ENCODE data around the gene GNA14. TPM values are rescaled to one million over a fixed set of nuclear protein-coding genes. Genes with fewer than 3 reads are reported as not detected.
"Not testable (repeated sequence)": the region's sequence is repeated elsewhere in the genome, so short reads cannot be mapped to it uniquely, and the experiment has no call there.

The GNA14 gene
- total RNA-seq, 5 donors from 2014 or later (not counting 1 experiment from before 2014, with no cell fraction given): not detected

DNA sequence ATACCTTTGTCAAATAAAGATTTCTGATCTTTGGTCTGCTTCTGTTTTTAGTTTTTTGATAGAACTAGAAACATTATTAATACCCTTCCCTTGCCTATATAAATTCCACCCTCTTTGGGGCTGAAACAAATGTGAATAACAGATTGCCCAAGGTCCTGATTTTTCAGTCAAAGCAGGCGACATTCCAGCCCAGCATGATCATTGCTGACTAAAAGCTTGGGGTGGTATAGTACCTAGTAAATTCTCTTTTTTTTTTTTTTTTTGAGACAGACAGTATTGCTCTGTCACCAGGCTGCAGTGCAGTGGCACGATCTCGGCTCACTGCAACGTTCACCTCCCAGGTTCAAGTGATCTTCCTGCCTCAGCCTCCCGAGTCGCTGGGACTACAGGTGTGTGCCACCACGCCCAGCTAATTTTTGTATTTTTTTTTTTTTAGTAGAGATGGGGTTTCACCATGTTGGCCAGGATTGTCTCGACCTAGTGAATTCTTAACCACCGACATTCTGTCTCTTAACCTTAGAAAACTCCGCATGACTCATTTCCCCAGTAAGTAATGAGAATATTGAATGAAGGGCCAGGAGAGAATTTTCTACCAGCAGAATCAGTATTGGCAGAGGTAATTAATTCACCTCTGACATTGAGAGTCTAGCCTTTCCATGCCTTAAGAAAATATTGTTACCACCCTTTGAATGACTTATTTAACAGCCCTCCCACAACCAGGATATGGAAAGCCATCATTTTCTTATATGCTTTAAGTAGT lies 226.4 kb downstream of the GNA14 start:
- H3K9me3 Mint-ChIP-seq: peaks cover 2 to 8% (median 4%) of the 10 kb centered on the region in 3 donors
- H3K4me1 ChIP-seq (ENCODE audit: control insufficient read depth in 1 of 2, extremely low read depth in 1 of 2, insufficient read depth in 2 of 2, low read length in 2 of 2): no peaks in the 10 kb centered on the region
- no peaks in the 10 kb centered on the region for H3K4me1 Mint-ChIP-seq
- H3K36me3 Mint-ChIP-seq: peaks cover 5% of the 10 kb centered on the region
- no peaks in the 10 kb centered on the region for H3K27me3 ChIP-seq (replicated peaks in 1 of 2; ENCODE audit: control insufficient read depth in 2 of 2, extremely low read depth in 1 of 2, insufficient read depth in 2 of 2, low read length in 1 of 2)
- WGBS (ENCODE audit: insufficient coverage): 100% methylated on average over 4 of the region's 10 CpGs
- ChIA-PET CTCF (no interaction called here), POLR2A (no interaction called here)
- H3K9me3 ChIP-seq: no peaks in the 10 kb centered on the region
- no peaks in the 10 kb centered on the region for H3K36me3 ChIP-seq (ENCODE audit: control insufficient read depth in 2 of 2, extremely low read depth in 1 of 2, insufficient read depth in 1 of 2, low read length in 1 of 2)
- H3K27me3 Mint-ChIP-seq: no peaks in the 10 kb centered on the region
- no peak overlapping the region for H3K27ac Mint-ChIP-seq
- no peak overlapping the region for H3K4me3 Mint-ChIP-seq
- ATAC-seq (replicated peaks in 1 of 4) (no peak), DNase-seq (no peak)
- H3K27ac ChIP-seq (ENCODE audit: low read length): no peak overlapping the region
- H3K4me3 ChIP-seq (ENCODE audit: control insufficient read depth in 1 of 2, extremely low read depth in 1 of 2, low read length in 1 of 2): no peak overlapping the region

DNA sequence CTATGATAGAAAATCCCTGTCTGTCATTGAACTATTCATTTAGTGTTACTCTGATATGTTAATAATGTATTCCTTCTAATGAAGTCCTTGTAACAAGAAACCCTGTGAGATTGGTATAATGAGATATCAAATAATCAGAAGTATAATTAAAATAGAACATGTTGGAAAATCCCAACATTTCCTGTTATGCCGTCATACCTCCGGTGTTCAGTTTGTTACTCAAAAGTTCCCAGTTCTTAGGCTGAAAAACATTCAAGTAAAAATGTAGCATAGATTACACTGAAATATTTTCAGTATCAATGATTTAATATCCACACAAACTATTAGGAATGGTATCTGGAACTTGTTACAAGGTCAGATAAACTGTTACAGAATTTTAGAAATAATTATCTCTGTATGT lies 227.5 kb downstream of the GNA14 start:
- CTCF ChIA-PET: no interaction called here
- Mint-ChIP-seq H3K27me3 (no peaks in the 10 kb centered on the region), H3K27ac (no peak overlapping the region), H3K4me3 (no peak overlapping the region), H3K4me1 (no peaks in the 10 kb centered on the region), H3K9me3 (peaks cover 2 to 8% (median 4%) of the 10 kb centered on the region in 3 donors), H3K36me3 (peaks cover 8% of the 10 kb centered on the region)
- no peak overlapping the region for H3K4me3 ChIP-seq (ENCODE audit: control insufficient read depth in 1 of 2, extremely low read depth in 1 of 2, low read length in 1 of 2)
- DNase-seq (no peak), ATAC-seq (replicated peaks in 1 of 4) (no peak)
- no peaks in the 10 kb centered on the region for H3K9me3 ChIP-seq
- H3K27ac ChIP-seq (ENCODE audit: low read length): no peak overlapping the region
- no CpG with 5 or more reads among the region's 2 CpGs for WGBS (ENCODE audit: insufficient coverage)
- H3K4me1 ChIP-seq (ENCODE audit: control insufficient read depth in 1 of 2, extremely low read depth in 1 of 2, insufficient read depth in 2 of 2, low read length in 2 of 2): no peaks in the 10 kb centered on the region
- POLR2A ChIA-PET: no interaction called here
- no peaks in the 10 kb centered on the region for H3K27me3 ChIP-seq (replicated peaks in 1 of 2; ENCODE audit: control insufficient read depth in 2 of 2, extremely low read depth in 1 of 2, insufficient read depth in 2 of 2, low read length in 1 of 2)
- H3K36me3 ChIP-seq (ENCODE audit: control insufficient read depth in 2 of 2, extremely low read depth in 1 of 2, insufficient read depth in 1 of 2, low read length in 1 of 2): no peaks in the 10 kb centered on the region

DNA sequence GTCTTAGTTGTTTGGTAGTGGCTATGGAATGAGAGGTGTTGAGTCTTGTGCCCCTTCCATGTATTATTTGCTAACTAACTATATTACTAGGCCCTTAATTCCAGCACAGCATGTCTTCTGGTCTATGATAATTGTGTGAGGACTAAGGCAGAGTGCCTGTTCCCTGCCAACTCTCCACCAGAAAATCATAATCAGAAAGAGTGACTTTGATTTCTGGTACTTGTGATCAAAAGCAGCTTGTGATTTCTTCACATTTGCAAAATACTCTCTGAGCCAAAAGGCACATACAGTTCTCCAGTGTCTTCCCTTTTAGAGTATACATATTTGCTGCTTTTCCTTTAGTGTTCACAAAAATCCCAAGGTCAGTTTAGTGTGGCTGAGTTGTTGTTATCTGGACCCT lies 229.9 kb downstream of the GNA14 start:
- ChIA-PET POLR2A (no interaction called here), CTCF (no interaction called here)
- no peaks in the 10 kb centered on the region for H3K4me1 Mint-ChIP-seq
- ATAC-seq (replicated peaks in 1 of 4) (no peak), DNase-seq (no peak)
- peaks cover 13% of the 10 kb centered on the region for H3K36me3 Mint-ChIP-seq
- Histone ChIP-seq H3K36me3 (ENCODE audit: control insufficient read depth in 2 of 2, extremely low read depth in 1 of 2, insufficient read depth in 1 of 2, low read length in 1 of 2) (no peaks in the 10 kb centered on the region), H3K4me1 (ENCODE audit: control insufficient read depth in 1 of 2, extremely low read depth in 1 of 2, insufficient read depth in 2 of 2, low read length in 2 of 2) (no peaks in the 10 kb centered on the region), H3K9me3 (no peaks in the 10 kb centered on the region), H3K4me3 (ENCODE audit: control insufficient read depth in 1 of 2, extremely low read depth in 1 of 2, low read length in 1 of 2) (no peak overlapping the region), H3K27ac (ENCODE audit: low read length) (no peak overlapping the region), H3K27me3 (replicated peaks in 1 of 2; ENCODE audit: control insufficient read depth in 2 of 2, extremely low read depth in 1 of 2, insufficient read depth in 2 of 2, low read length in 1 of 2) (no peaks in the 10 kb centered on the region)
- H3K4me3 Mint-ChIP-seq: no peak overlapping the region
- H3K9me3 Mint-ChIP-seq: no peaks in the 10 kb centered on the region
- no peaks in the 10 kb centered on the region for H3K27me3 Mint-ChIP-seq
- no peak overlapping the region for H3K27ac Mint-ChIP-seq

DNA sequence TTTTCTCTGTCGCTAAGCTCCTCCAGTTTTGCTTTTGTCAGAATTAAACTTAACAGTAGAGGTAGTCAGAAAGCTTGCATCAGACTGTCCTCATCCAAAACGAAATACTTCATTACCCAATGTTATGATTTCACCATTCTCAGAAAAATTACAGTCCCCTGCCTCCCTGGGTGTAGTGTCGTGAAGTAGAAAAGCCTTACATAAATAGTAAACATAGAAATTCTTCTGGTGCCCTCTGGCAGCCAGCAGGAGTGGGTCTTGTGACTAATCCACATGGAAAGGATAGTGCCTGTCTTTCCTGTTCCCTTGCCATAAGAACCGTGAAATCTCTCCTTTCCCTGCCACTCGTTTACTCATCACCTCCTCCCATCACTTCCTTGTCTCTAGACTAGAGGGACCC lies 230.6 kb downstream of the GNA14 start:
- Histone ChIP-seq H3K9me3 (no peaks in the 10 kb centered on the region), H3K4me3 (ENCODE audit: control insufficient read depth in 1 of 2, extremely low read depth in 1 of 2, low read length in 1 of 2) (no peak overlapping the region), H3K27ac (ENCODE audit: low read length) (no peak overlapping the region), H3K36me3 (ENCODE audit: control insufficient read depth in 2 of 2, extremely low read depth in 1 of 2, insufficient read depth in 1 of 2, low read length in 1 of 2) (no peaks in the 10 kb centered on the region), H3K27me3 (replicated peaks in 1 of 2; ENCODE audit: control insufficient read depth in 2 of 2, extremely low read depth in 1 of 2, insufficient read depth in 2 of 2, low read length in 1 of 2) (no peaks in the 10 kb centered on the region), H3K4me1 (ENCODE audit: control insufficient read depth in 1 of 2, extremely low read depth in 1 of 2, insufficient read depth in 2 of 2, low read length in 2 of 2) (no peaks in the 10 kb centered on the region)
- H3K36me3 Mint-ChIP-seq: peaks cover 13% of the 10 kb centered on the region
- H3K4me1 Mint-ChIP-seq: no peaks in the 10 kb centered on the region
- CTCF ChIA-PET: no interaction called here
- H3K4me3 Mint-ChIP-seq: no peak overlapping the region
- H3K27me3 Mint-ChIP-seq: no peaks in the 10 kb centered on the region
- POLR2A ChIA-PET: interaction anchor here in 1 of 2 donors (0.7 kb wide), 1 partner anchor 1089 kb away, joined by 8 read pairs; no protein-coding TSS in a partner anchor
- no peak for ATAC-seq (replicated peaks in 1 of 4)
- no peak overlapping the region for H3K27ac Mint-ChIP-seq
- no peak for DNase-seq
- H3K9me3 Mint-ChIP-seq: no peaks in the 10 kb centered on the region
- WGBS (ENCODE audit: insufficient coverage): no CpG with 5 or more reads among the region's 5 CpGs

DNA sequence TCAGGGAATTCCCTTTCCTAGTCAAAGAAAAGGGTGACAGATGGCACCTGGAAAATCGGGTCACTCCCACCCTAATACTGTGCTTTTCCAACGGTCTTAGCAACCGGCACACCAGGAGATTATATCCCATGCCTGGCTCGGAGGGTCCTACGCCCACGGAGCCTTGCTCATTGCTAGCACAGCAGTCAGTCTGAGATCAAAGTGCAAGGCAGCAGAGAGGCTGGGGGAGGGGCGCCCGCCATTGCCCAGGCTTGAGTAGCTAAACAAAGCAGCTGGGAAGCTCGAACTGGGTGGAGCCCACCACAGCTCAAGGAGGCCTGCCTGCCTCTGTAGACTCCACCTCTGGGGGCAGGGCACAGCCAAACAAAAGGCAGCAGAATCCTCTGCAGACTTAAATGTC lies 239.6 kb downstream of the GNA14 start:
- H3K27me3 Mint-ChIP-seq; H3K9me3 ChIP-seq; POLR2A ChIA-PET; H3K4me1 Mint-ChIP-seq; H3K4me3 Mint-ChIP-seq; DNase-seq; H3K4me1 ChIP-seq (ENCODE audit: control insufficient read depth in 1 of 2, extremely low read depth in 1 of 2, insufficient read depth in 2 of 2, low read length in 2 of 2); H3K27ac ChIP-seq (ENCODE audit: low read length); CTCF ChIA-PET; H3K9me3 Mint-ChIP-seq; H3K27ac Mint-ChIP-seq; ATAC-seq (replicated peaks in 1 of 4); H3K27me3 ChIP-seq (replicated peaks in 1 of 2; ENCODE audit: control insufficient read depth in 2 of 2, extremely low read depth in 1 of 2, insufficient read depth in 2 of 2, low read length in 1 of 2); H3K4me3 ChIP-seq (ENCODE audit: control insufficient read depth in 1 of 2, extremely low read depth in 1 of 2, low read length in 1 of 2): not testable (repeated sequence)
- H3K36me3 ChIP-seq (ENCODE audit: control insufficient read depth in 2 of 2, extremely low read depth in 1 of 2, insufficient read depth in 1 of 2, low read length in 1 of 2): peaks cover 11 to 19% of the 10 kb centered on the region in 2 donors
- WGBS (ENCODE audit: insufficient coverage): 87% methylated on average over 5 of the region's 9 CpGs
- peaks cover 53% of the 10 kb centered on the region for H3K36me3 Mint-ChIP-seq

DNA sequence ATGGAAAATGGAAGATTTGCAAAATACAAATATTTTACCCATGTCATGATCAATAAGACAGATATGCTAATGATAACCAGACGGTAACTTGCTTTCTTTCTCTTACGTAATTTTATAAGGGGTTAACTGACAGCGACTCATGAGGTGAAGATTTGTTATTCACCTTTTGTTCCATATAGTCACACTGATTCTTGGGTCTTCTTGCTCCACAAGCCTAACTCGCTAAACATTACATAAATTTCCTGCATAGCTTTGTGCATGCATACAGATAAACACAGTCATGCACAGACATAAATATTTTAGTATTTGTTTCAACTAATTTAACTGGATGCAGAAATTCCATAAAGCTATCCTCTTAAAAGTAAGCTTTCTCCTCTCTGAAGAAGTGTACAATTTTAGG lies 244.9 kb downstream of the GNA14 start:
- CTCF ChIA-PET: no interaction called here
- DNase-seq (no peak), ATAC-seq (replicated peaks in 1 of 4) (no peak)
- no peaks in the 10 kb centered on the region for H3K4me1 Mint-ChIP-seq
- Histone ChIP-seq H3K27ac (ENCODE audit: low read length) (no peak overlapping the region), H3K4me3 (ENCODE audit: control insufficient read depth in 1 of 2, extremely low read depth in 1 of 2, low read length in 1 of 2) (no peak overlapping the region), H3K4me1 (ENCODE audit: control insufficient read depth in 1 of 2, extremely low read depth in 1 of 2, insufficient read depth in 2 of 2, low read length in 2 of 2) (no peaks in the 10 kb centered on the region), H3K27me3 (replicated peaks in 1 of 2; ENCODE audit: control insufficient read depth in 2 of 2, extremely low read depth in 1 of 2, insufficient read depth in 2 of 2, low read length in 1 of 2) (no peaks in the 10 kb centered on the region), H3K36me3 (ENCODE audit: control insufficient read depth in 2 of 2, extremely low read depth in 1 of 2, insufficient read depth in 1 of 2, low read length in 1 of 2) (peaks cover 8 to 19% of the 10 kb centered on the region in 2 donors), H3K9me3 (no peaks in the 10 kb centered on the region)
- H3K4me3 Mint-ChIP-seq: no peak overlapping the region
- WGBS (ENCODE audit: insufficient coverage): no CpG with 5 or more reads among the region's 4 CpGs
- H3K36me3 Mint-ChIP-seq: peaks cover 46% of the 10 kb centered on the region
- POLR2A ChIA-PET: interaction anchor here in 1 of 2 donors (0.6 kb wide), 1 partner anchor 8 kb away, joined by 7 read pairs; no protein-coding TSS in a partner anchor
- H3K27me3 Mint-ChIP-seq: no peaks in the 10 kb centered on the region
- H3K27ac Mint-ChIP-seq: no peak overlapping the region
- peaks cover 0 to 3% (median 3%) of the 10 kb centered on the region in 3 donors for H3K9me3 Mint-ChIP-seq

DNA sequence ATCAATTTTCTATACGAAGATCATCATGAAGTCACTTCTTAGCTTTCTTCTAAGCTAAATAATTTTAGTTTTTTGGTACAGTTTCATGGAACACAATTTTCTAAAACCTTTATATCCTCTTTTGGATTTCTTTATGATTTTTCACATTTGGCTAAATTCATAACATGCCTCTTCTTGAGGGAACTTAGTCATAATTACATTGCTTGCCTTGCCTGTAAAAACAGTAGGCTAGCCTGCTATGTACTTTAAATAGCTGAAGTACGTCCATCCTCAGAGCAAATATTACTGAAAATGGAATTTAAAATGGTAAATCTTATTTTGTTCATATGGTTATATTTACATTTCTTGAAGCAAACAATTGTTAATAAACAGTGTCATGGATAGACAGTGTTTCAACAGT lies 245.8 kb downstream of the GNA14 start:
- Histone ChIP-seq H3K4me3 (ENCODE audit: control insufficient read depth in 1 of 2, extremely low read depth in 1 of 2, low read length in 1 of 2) (no peak overlapping the region), H3K4me1 (ENCODE audit: control insufficient read depth in 1 of 2, extremely low read depth in 1 of 2, insufficient read depth in 2 of 2, low read length in 2 of 2) (no peaks in the 10 kb centered on the region), H3K36me3 (ENCODE audit: control insufficient read depth in 2 of 2, extremely low read depth in 1 of 2, insufficient read depth in 1 of 2, low read length in 1 of 2) (peaks cover 5 to 12% of the 10 kb centered on the region in 2 donors), H3K27me3 (replicated peaks in 1 of 2; ENCODE audit: control insufficient read depth in 2 of 2, extremely low read depth in 1 of 2, insufficient read depth in 2 of 2, low read length in 1 of 2) (no peaks in the 10 kb centered on the region), H3K9me3 (no peaks in the 10 kb centered on the region), H3K27ac (ENCODE audit: low read length) (no peak overlapping the region)
- Mint-ChIP-seq H3K4me1 (no peaks in the 10 kb centered on the region), H3K9me3 (peaks cover 0 to 3% (median 0%) of the 10 kb centered on the region in 3 donors), H3K27ac (no peak overlapping the region), H3K4me3 (no peak overlapping the region), H3K36me3 (peaks cover 37% of the 10 kb centered on the region), H3K27me3 (no peaks in the 10 kb centered on the region)
- ATAC-seq (replicated peaks in 1 of 4) (no peak), DNase-seq (no peak)
- POLR2A ChIA-PET: no interaction called here
- CTCF ChIA-PET: no interaction called here
- no CpG with 5 or more reads among the region's 2 CpGs for WGBS (ENCODE audit: insufficient coverage)
